Measurements from ENCODE around the gene C10orf62. TPM values are rescaled to one million over a fixed set of nuclear protein-coding genes. Genes with fewer than 3 reads are reported as not detected.

C10orf62 gene
- total and polyA plus RNA-seq, 9 of the 15 experiments (the other 6 are each of a cell fraction or from before 2014, with no cell fraction given): not detected

- ChIA-PET CTCF (ENCODE audit: low intra/inter-chr PET ratio) (no interaction called here), POLR2A (interaction anchor here (1.0 kb wide), 1 partner anchor 11 kb away, joined by 3 read pairs; no protein-coding TSS in a partner anchor)
- in situ Hi-C loops (cut with MboI) (no loop called here), intact Hi-C loops (cut with micrococcal nuclease) (no loop called here)
- Histone ChIP-seq H3K9ac (ENCODE audit: insufficient read depth in 1 of 2, low read depth in 2 of 2, low read length in 2 of 2) (no peak overlapping the region), H3K9me3 (replicated peaks; ENCODE audit: control insufficient read depth, insufficient read depth, low read depth, low read length) (no peaks in the 10 kb centered on the region), H3K9me1 (ENCODE audit: control insufficient read depth, insufficient read depth, low read length) (no peaks in the 10 kb centered on the region), H3K27ac (ENCODE audit: extremely low read depth, low read depth, low read length) (no peak overlapping the region), H3K4me3 (no peak overlapping the region), H4K20me1 (replicated peaks; ENCODE audit: control insufficient read depth, insufficient read depth, low read length) (no peaks in the 10 kb centered on the region), H3K36me3 (ENCODE audit: control insufficient read depth, insufficient read depth, low read length) (no peaks in the 10 kb centered on the region), H2AFZ (ENCODE audit: low read depth, low read length) (no peak overlapping the region), H3K79me2 (ENCODE audit: control insufficient read depth, insufficient read depth, low read length) (no peaks in the 10 kb centered on the region), H3K4me2 (ENCODE audit: insufficient read depth, low read length) (no peak overlapping the region), H3K27me3 (ENCODE audit: control insufficient read depth in 2 of 2, insufficient read depth in 2 of 2, low read length in 2 of 2) (no peaks in the 10 kb centered on the region), H3K4me1 (replicated peaks in 1 of 2; ENCODE audit: control insufficient read depth in 2 of 2, insufficient read depth in 2 of 2, low read length in 2 of 2) (peaks cover 11 to 13% of the 10 kb centered on the region in 2 experiments; a peak in 3 of 5 replicates)
- TF ChIP-seq ZNF551 (CRISPR knock-in tag; IDR thresholded peaks at IDR 0.05): no peak
- no peak for TF ChIP-seq CLOCK (CRISPR knock-in tag; IDR thresholded peaks at IDR 0.05; ENCODE audit: borderline replicate concordance)
- TF ChIP-seq HDAC8 (tag; IDR thresholded peaks at IDR 0.05): no peak
- no peak for FAIRE-seq
- WGBS (ENCODE audit: insufficient coverage, low coverage, missing lambda C conversion rate): 80% methylated on average over 1 of the region's 1 CpG
- no peak for DNase-seq (ENCODE audit: extremely low read depth in 1 of 4, low spot score in 3 of 4)
- no TSS peak for BruUV-seq (replicated peaks)
- ATAC-seq: no peak
Observed at GRCh38 chr10:97623277-97623676, 33.8 kb downstream of the C10orf62 start.

Measured in K562 (cell line).